ENCODE data around the gene CACNA1G.

CACNA1G gene

GRCh38 chr17:50533720-50534148 is 26.8 kb upstream of the CACNA1G start:
- no peak for DNase-seq (ENCODE audit: low read depth, low spot score)

GRCh38 chr17:50534222-50534978 is 26.1 kb upstream of the CACNA1G start:
- DNase-seq (ENCODE audit: low read depth, low spot score) = peak; percentile 70

GRCh38 chr17:50534979-50535326 is 25.6 kb upstream of the CACNA1G start:
- no peak for DNase-seq (ENCODE audit: low read depth, low spot score)

- no peak for DNase-seq (ENCODE audit: low read depth, low spot score)
Observed at GRCh38 chr17:50535407-50535806, 25.1 kb upstream of the CACNA1G start.

GRCh38 chr17:50536683-50537646 is 23.6 kb upstream of the CACNA1G start:
- no peak for DNase-seq (ENCODE audit: low read depth, low spot score)

- no peak for DNase-seq (ENCODE audit: low read depth, low spot score)
Observed at GRCh38 chr17:50537721-50538548, 22.6 kb upstream of the CACNA1G start.

- no peak for DNase-seq (ENCODE audit: low read depth, low spot score)
Observed at GRCh38 chr17:50538549-50539410, 21.7 kb upstream of the CACNA1G start.

- DNase-seq (ENCODE audit: low read depth, low spot score) = peak; percentile 37
Observed at GRCh38 chr17:50539762-50540559, 20.6 kb upstream of the CACNA1G start.

GRCh38 chr17:50540560-50541401 is 19.7 kb upstream of the CACNA1G start:
- DNase-seq (ENCODE audit: low read depth, low spot score) = no peak

GRCh38 chr17:50541402-50541715 is 19.2 kb upstream of the CACNA1G start:
- DNase-seq (ENCODE audit: low read depth, low spot score) = no peak

GRCh38 chr17:50541716-50542688 is 18.5 kb upstream of the CACNA1G start:
- DNase-seq (ENCODE audit: low read depth, low spot score) = peak; percentile 89

GRCh38 chr17:50542795-50543774 is 17.4 kb upstream of the CACNA1G start:
- no peak for DNase-seq (ENCODE audit: low read depth, low spot score)

GRCh38 chr17:50544516-50544915 is 16.0 kb upstream of the CACNA1G start:
- DNase-seq (ENCODE audit: low read depth, low spot score) = no peak

- no peak for DNase-seq (ENCODE audit: low read depth, low spot score)
Observed at GRCh38 chr17:50545311-50545710, 15.2 kb upstream of the CACNA1G start.

- no peak for DNase-seq (ENCODE audit: low read depth, low spot score)
Observed at GRCh38 chr17:50546701-50547034, 13.8 kb upstream of the CACNA1G start.

- peak; percentile 95 for DNase-seq (ENCODE audit: low read depth, low spot score)
Observed at GRCh38 chr17:50547035-50547735, 13.3 kb upstream of the CACNA1G start, which contains the start of gene SPATA20. Gene SPATA20, plus strand, starts transcription at chr17:50547174. Its CDS starts 35 bp downstream, at chr17:50547209.
